ENCODE results near the gene DCD. TPM values are rescaled to one million over a fixed set of nuclear protein-coding genes. Genes with fewer than 3 reads are reported as not detected.

The DCD gene
- polyA plus RNA-seq, 1 donor from 2014 or later = not detected

DNA sequence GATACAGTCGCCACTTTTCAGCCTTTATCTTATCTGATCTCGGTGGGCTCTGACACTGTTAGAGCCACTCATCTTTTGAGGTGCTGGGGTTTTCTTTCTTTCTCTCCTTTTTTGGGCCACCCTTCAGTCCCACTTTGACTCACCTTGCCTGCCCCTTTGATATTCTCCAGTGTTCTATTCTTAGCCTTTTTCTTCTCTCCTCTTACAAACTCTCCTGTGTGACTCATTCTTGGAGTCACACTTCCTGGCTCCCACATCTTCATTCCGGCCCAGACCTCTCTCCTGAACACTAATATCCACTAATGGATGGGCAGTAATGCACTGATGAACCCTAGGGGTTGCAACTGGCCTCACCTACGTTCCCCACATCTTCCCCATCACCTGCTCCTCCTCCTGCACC is 2.2 kb upstream of the DCD start:
- TF ChIP-seq, protein P1, sequence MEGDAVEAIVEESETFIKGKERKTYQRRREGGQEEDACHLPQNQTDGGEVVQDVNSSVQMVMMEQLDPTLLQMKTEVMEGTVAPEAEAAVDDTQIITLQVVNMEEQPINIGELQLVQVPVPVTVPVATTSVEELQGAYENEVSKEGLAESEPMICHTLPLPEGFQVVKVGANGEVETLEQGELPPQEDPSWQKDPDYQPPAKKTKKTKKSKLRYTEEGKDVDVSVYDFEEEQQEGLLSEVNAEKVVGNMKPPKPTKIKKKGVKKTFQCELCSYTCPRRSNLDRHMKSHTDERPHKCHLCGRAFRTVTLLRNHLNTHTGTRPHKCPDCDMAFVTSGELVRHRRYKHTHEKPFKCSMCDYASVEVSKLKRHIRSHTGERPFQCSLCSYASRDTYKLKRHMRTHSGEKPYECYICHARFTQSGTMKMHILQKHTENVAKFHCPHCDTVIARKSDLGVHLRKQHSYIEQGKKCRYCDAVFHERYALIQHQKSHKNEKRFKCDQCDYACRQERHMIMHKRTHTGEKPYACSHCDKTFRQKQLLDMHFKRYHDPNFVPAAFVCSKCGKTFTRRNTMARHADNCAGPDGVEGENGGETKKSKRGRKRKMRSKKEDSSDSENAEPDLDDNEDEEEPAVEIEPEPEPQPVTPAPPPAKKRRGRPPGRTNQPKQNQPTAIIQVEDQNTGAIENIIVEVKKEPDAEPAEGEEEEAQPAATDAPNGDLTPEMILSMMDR (IDR thresholded peaks at IDR 0.05; ENCODE audit: poor library complexity, severe bottlenecking) = no peak
- TF ChIP-seq EP300 (conservative IDR thresholded peaks at IDR 0.05; ENCODE audit: poor library complexity, severe bottlenecking) (no peak), RAD21 (conservative IDR thresholded peaks at IDR 0.05) (no peak), EZH2 (IDR thresholded peaks at IDR 0.05; ENCODE audit: borderline replicate concordance, insufficient read depth, low read length, poor library complexity, severe bottlenecking) (no peak), POLR2AphosphoS5 (IDR thresholded peaks at IDR 0.05) (no peak), MXI1 (conservative IDR thresholded peaks at IDR 0.05; ENCODE audit: poor library complexity, severe bottlenecking) (no peak), SMC3 (conservative IDR thresholded peaks at IDR 0.05; ENCODE audit: poor library complexity) (no peak), TAF1 (IDR thresholded peaks at IDR 0.05; ENCODE audit: low read depth) (no peak)
- TF ChIP-seq, protein P2, sequence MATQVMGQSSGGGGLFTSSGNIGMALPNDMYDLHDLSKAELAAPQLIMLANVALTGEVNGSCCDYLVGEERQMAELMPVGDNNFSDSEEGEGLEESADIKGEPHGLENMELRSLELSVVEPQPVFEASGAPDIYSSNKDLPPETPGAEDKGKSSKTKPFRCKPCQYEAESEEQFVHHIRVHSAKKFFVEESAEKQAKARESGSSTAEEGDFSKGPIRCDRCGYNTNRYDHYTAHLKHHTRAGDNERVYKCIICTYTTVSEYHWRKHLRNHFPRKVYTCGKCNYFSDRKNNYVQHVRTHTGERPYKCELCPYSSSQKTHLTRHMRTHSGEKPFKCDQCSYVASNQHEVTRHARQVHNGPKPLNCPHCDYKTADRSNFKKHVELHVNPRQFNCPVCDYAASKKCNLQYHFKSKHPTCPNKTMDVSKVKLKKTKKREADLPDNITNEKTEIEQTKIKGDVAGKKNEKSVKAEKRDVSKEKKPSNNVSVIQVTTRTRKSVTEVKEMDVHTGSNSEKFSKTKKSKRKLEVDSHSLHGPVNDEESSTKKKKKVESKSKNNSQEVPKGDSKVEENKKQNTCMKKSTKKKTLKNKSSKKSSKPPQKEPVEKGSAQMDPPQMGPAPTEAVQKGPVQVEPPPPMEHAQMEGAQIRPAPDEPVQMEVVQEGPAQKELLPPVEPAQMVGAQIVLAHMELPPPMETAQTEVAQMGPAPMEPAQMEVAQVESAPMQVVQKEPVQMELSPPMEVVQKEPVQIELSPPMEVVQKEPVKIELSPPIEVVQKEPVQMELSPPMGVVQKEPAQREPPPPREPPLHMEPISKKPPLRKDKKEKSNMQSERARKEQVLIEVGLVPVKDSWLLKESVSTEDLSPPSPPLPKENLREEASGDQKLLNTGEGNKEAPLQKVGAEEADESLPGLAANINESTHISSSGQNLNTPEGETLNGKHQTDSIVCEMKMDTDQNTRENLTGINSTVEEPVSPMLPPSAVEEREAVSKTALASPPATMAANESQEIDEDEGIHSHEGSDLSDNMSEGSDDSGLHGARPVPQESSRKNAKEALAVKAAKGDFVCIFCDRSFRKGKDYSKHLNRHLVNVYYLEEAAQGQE (IDR thresholded peaks at IDR 0.05; ENCODE audit: borderline replicate concordance) = no peak

DNA sequence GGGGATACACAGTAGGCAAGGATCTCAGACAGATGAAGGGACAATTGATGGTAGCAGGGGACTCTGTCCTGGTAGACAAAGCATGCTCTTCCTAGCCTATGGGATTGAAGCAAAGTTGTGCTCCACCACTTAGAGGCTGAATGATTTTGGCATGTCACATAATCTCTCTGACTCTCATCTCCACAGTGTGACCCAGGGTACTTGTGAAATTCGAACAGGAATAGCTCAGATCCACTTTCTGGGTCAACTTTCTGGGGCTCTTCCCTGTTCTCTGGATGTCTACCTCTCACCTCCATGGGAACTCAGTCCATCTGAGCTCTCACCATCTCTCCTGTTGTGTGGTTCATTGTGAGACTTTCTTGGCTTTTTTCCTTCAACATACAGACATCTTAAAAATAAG is 1.7 kb upstream of the DCD start:
- Histone ChIP-seq H3K9me3 (ENCODE audit: low read length) (no peaks in the 10 kb centered on the region), H3K27ac (ENCODE audit: low read length) (no peak overlapping the region), H3K9ac (ENCODE audit: low read length) (no peak overlapping the region)

More for the DNA sequence above, 2.2 kb upstream of the DCD start:
- H3K27me3 ChIP-seq (ENCODE audit: insufficient read depth, low read depth, low read length) = no peaks in the 10 kb centered on the region
- no peaks in the 10 kb centered on the region for H3F3A ChIP-seq (ENCODE audit: insufficient read depth, low read length, poor library complexity, severe bottlenecking)
- no peaks in the 10 kb centered on the region for H3K9me3 ChIP-seq (ENCODE audit: low read length)
- H3K9me2 ChIP-seq (ENCODE audit: insufficient read depth, low read length) = no peaks in the 10 kb centered on the region
- H4K20me1 ChIP-seq (ENCODE audit: insufficient read depth) = no peaks in the 10 kb centered on the region
- H3K4me2 ChIP-seq (ENCODE audit: low read length) = no peak overlapping the region
- H3K36me3 ChIP-seq (ENCODE audit: insufficient read depth, low read length) = no peaks in the 10 kb centered on the region
- H3K79me2 ChIP-seq (replicated peaks; ENCODE audit: insufficient read depth, low read length) = no peaks in the 10 kb centered on the region
- H3K9ac ChIP-seq (ENCODE audit: low read length) = no peak overlapping the region
- no peak overlapping the region for H3K4me3 ChIP-seq (ENCODE audit: low read length)
- H3K27ac ChIP-seq (ENCODE audit: low read length) = no peak overlapping the region
- no peak overlapping the region for H2AFZ ChIP-seq (ENCODE audit: low read depth, low read length)

More for the DNA sequence above, 1.7 kb upstream of the DCD start:
- H4K20me1 ChIP-seq (ENCODE audit: insufficient read depth) = no peaks in the 10 kb centered on the region
- no peaks in the 10 kb centered on the region for H3F3A ChIP-seq (ENCODE audit: insufficient read depth, low read length, poor library complexity, severe bottlenecking)
- no peaks in the 10 kb centered on the region for H3K79me2 ChIP-seq (replicated peaks; ENCODE audit: insufficient read depth, low read length)
- H3K9me2 ChIP-seq (ENCODE audit: insufficient read depth, low read length) = no peaks in the 10 kb centered on the region
- TF ChIP-seq POLR2AphosphoS5 (IDR thresholded peaks at IDR 0.05) = no peak
- no peak for TF ChIP-seq EZH2 (IDR thresholded peaks at IDR 0.05; ENCODE audit: borderline replicate concordance, insufficient read depth, low read length, poor library complexity, severe bottlenecking)
- no peak for TF ChIP-seq TAF1 (IDR thresholded peaks at IDR 0.05; ENCODE audit: low read depth)
- no peak for TF ChIP-seq EP300 (conservative IDR thresholded peaks at IDR 0.05; ENCODE audit: poor library complexity, severe bottlenecking)
- TF ChIP-seq, protein P1 (IDR thresholded peaks at IDR 0.05; ENCODE audit: poor library complexity, severe bottlenecking) = no peak
- no peak for TF ChIP-seq MXI1 (conservative IDR thresholded peaks at IDR 0.05; ENCODE audit: poor library complexity, severe bottlenecking)
- no peak for TF ChIP-seq SMC3 (conservative IDR thresholded peaks at IDR 0.05; ENCODE audit: poor library complexity)
- TF ChIP-seq RAD21 (conservative IDR thresholded peaks at IDR 0.05) = no peak
- TF ChIP-seq, protein P2 (IDR thresholded peaks at IDR 0.05; ENCODE audit: borderline replicate concordance) = no peak
- H3K4me3 ChIP-seq (ENCODE audit: low read length) = no peak overlapping the region
- H2AFZ ChIP-seq (ENCODE audit: low read depth, low read length) = no peak overlapping the region
- no peaks in the 10 kb centered on the region for H3K27me3 ChIP-seq (ENCODE audit: insufficient read depth, low read depth, low read length)
- no peak overlapping the region for H3K4me2 ChIP-seq (ENCODE audit: low read length)
- no peaks in the 10 kb centered on the region for H3K36me3 ChIP-seq (ENCODE audit: insufficient read depth, low read length)
